Inflammatory macrophage treated with lipopolysaccharide for 4 hours (primary cell): ENCODE data around the gene DMXL2.
"Not testable (repeated sequence)": the region's sequence is repeated elsewhere in the genome, so short reads cannot be mapped to it uniquely, and the experiment has no call there.

Source experiments
- DNase-seq: peaks from one replicate; pipeline ENCODE4 v3.0.0-alpha.2; 2020

The DMXL2 gene

DNA sequence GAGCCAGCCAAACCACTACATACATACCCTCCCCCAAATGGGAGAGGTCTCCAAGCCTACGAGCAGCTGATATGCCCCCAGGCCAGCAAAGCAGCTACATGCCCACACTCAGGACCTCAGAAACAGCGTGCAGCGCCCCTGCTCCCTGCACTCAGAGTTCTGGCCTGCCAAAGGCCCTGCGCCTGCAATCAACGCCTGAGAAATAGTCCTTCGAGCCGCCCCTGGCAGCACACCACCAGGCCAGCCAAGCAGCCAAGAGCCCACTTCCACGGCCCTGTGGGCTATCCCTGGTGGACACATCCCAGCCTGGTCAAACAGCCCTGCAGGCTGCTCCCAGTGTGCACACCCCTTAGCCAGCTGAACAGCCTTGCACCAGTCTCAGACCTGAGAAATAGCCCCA is 139.1 kb downstream of the DMXL2 start:
- no peak for DNase-seq

DNA sequence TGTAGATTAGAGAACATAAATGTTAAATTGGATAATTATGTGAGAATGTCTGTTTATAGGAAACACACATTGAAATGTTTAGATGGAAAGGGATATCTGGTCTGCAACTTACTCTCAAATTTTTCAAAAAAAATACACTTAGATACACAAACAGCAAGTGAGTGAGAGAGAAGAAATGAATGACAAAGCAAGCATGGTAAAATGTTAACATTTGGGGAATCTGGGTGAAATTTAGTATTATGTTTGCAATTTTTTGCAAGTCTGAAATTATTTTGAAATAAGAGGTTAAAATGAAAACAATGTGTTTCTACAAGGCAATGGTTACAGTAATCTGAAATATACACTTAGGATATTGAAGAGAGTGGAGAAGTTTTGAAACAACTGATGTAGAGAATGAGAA is 146.8 kb downstream of the DMXL2 start:
- DNase-seq, result no peak

DNA sequence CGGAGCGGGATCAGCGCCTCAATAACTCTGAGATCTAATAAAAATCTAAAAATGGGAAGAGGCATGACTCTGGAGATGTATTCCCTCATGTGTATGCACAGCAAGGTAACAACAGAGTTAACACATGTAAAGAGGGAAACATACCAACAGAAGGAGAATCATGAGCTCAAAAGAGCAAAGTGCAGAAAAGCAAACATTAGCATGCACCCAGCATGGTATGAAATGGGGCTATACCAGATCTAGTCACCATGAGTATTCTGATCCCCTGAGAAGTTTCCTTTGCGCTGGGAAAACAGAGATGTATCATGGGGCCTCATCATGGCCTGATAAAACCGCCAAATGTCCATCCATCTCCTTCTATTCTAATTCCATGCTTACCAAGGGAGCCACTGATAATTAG is 152.1 kb downstream of the DMXL2 start:
- DNase-seq, result no peak

DNA sequence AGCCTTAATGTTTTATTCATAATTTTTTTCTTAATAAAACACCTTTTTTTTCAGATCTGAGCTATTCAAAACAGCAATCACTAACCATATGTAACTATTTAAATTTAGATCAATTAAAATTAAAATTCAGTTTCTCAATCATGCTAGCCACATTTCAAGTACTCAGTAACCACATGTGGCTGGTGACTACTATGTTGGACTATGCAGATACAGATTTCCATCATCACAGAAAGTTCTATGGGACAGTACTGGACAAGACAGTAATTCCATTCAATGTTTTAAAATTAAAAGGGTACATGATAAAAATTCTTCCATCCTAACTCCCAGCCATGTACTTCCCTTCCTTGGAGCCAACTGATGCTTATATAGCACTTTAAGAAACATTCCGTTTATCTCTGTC is 161.8 kb downstream of the DMXL2 start:
- no peak for DNase-seq

DNA sequence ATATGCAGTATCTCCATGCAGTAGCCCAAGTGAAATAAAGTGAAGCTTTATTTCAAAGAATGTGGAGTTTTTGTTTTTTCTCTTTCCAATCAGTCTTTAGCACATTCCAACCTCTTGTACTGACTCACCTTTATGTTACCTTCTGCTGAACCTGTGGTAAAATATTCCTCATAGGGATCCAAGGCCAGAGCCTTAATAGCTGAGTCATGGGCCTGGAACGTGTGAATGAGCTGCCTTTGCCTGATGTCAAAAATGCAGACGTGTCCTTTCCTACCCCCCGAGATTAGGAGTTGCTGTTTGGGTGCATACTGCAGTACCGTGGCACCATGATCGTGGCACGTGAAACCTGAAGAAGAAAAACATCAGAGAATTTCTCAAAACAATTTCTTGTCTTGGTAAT is 172.6 kb downstream of the DMXL2 start:
- DNase-seq, result no peak

DNA sequence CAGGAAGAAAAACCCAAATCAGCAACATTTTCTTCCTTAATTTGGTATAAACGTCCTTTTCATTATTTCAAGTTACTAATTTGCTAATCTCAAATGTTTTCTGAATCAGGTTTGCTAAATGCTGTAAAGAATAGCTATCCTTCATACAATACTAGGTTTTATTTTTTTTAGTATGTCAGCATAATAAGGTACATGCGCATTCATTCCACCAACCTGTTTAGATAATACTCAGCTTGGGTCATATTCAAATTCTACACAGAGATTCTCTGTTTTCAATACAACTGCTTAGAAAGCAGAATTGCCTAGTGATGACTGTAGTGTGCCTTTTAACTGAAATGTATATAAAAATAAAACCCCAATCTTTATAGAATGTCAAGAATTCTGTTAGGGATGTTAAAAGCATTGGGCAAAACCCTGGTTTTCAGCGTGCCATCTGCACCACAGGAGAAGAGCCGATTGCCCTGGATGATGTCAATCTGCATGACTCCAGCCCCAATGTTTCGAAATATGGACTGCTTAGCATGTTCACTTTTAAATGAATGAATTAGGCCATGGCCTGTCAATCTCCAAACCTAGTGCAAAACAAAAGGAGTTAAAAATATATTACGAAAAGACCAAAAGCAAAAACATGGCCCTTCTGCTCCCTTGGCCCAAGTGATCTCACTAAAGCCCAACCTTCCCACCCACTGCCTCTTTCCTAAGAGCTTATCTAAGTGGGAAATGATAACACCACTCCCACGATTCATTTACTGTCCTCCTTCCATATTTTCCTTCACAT is 173.8 kb downstream of the DMXL2 start:
- DNase-seq, result peak; percentile 73

DNA sequence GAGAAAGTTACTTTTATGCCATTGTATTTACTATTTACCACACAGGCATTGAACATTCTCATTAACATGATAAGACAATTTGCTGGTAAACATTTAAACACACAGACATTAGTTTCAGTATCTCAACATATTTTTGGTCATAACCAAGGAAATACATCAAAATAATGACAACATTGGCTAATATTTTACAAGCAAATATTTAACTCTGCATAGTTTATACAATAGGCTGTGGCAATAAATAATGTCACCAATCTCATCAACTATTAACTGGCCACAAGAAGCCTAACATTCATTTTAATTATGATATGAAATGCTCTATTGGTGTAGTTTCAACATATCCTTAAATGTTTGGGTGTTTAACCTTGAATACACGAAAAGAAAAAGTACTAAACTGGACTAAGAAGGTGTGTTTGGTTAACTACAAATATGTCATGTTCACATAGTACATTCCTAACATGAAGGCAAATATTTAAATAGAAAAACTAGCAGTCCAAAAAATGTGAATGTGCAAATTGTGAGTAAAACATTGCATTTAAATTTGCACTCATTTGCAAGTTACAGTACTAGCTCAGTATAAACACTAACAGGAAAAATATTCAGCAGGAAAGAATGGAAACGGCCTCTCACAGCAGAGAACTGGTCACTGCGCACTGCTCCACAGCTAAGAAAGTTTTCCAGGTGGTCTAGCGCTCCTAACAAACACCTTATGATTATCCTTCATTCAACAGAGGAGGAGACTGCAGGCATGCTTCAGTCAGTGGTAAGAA is 174.5 kb downstream of the DMXL2 start:
- no peak for DNase-seq

DNA sequence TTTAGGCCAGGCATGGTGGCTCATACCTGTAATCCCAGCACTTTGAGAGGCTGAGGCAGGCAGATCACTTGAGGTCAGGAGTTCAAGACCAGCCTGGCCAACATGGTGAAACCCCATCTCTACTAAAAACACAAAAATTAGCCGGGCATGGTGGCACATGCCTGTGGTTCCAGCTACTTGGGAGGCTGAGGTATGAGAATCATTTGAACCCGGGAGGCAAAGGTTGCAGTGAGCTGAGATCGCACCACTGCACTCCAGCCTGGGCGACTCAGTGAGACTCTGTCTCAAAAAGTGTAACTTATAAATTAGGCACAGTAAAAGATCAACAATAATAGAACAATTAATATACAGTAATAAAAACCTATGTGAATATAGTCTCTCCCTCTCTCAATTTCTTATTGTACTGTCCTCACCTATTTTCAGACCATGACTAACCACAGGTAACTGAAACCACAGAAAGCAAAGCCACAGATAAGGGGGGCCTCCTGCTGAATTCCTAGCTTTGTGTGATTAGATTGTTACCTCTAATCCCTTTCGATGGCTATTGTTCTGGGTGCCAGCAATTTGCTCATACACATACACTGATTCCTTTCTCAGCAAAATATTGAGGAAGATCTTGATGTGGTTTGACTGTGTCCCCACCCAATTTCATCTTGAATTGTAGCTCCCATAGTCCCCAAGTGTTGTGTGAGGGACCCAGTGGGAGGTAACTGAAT is 176.4 kb downstream of the DMXL2 start:
- not testable (repeated sequence) for DNase-seq

DNA sequence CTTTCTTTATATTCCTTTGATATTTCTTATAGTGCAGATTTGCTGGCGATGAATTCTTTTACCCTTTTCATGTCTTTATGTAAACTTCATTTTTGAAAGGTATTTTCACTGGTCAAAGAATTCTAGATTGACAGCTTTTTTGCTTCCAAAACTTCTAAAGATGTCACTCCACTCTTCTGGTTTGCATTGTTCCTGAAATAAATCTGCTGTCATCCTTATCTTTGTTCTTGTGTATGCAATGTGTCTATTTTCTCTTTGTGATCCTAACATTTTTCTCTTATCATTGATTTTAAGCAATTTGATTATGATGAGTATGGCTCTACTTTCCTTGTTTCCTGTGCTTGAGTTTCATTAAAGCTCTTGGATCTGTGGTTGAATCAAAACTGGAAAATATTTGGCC is 177.8 kb downstream of the DMXL2 start:
- no peak for DNase-seq

DNA sequence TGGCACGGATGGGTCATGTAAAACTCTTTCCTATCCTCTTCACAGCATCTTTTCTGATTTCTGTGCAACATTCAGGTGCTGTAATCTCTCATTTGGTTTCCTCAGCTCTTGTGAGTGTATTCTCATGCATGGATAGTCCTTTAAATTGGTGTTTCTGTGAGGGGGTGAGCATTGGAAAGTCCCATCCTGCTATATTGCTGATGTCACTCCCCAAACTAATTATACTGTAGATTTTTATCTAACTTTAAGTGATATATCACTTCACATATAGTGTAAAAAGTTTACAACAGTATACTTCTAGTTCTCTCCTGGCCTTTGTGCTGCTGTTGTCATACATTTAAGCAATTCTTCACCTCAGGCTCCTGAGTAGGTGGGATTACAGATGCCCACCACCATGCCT is 178.5 kb downstream of the DMXL2 start:
- no peak for DNase-seq

DNA sequence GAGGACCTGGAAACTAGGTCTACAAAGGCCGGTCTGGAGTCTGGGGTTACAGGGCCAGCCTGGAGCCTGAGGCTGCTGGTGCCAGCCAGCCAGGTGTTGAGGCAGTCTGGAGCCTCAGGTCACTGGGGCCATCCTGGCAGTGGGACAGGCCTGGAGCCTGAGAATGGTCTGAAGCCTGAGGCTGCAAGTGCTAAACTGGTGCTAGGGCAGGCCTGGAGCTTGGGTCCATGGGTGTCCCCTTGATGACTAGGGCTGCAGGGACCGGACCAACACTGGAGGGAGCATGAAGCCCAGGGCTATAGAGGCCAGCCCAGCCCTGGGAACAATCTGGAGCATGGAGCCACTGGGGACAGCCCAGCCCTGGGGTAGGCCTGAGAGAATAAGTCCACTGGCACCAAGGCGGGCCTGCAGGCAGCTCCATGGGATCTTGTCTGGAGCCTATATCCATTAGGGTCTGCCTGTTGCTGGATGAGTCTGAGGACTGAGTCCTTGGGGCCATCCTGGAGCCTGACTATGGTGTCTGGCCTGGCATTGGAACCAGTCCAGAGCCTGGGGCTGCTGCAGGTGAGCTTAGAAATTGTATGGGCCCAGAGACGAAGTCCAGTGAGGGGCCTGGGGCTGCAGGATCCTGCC is 179.2 kb downstream of the DMXL2 start:
- no peak for DNase-seq

DNA sequence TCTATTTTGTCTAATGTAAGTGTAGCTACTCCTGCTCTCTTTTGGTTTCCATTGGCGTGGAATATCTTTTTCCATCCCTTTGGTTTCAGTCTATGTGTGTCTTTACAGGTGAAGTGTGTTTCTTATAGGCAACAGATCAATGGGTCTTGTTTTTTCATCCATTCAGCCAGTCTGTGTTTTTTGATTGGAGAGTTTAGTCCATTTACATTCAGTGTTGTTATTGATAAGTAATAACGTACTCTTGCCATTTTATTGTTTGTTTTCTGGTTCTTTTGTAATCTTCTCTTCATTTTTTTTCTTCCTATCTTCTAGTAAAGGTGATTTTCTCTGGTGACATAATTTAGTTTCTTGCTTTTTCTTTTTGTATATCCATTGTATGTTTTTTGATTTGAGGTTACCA is 184.0 kb downstream of the DMXL2 start:
- no peak for DNase-seq

DNA sequence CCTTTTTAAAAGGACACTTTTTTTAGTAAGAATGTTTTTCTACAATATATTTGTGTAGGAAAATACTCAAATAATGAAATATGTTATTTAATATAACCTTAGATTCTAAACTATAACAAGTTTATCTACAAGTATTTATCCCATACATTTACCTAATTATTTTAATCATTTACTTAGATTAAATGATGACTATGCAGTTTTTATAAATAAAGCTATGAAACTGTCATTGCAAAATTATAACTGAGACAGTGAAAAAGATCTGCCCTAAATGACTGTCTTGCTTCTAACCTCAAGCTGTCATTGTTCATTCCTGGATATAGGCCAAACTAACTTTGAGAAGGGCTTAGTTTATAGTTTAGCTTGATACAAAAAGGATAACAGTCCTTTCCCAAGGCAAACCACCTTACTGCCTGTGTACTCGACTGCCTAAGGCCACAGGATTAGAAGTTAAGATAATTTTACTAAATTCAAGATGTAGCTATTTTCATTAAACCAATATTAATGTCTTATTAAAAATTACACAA is 197.0 kb downstream of the DMXL2 start:
- DNase-seq, result no peak

DNA sequence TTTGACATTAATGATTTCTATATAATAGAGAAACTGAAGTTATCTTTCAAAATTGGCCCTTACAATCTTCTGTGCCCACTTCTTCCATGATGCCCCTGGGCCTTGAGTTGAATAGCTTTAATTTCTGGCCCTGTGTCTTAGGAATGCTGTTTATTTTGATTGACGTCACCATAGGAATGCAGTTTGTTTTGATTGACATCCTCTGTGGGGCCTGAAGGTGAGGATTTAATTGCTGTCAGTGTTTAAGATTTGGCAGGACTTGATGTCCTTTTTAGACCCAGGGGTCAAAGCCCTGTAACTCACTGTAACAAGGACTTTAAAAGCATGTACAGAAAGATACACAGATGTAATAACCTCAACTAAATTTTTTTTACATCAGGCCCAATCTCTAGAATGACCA is 197.8 kb downstream of the DMXL2 start:
- DNase-seq, result no peak

DNA sequence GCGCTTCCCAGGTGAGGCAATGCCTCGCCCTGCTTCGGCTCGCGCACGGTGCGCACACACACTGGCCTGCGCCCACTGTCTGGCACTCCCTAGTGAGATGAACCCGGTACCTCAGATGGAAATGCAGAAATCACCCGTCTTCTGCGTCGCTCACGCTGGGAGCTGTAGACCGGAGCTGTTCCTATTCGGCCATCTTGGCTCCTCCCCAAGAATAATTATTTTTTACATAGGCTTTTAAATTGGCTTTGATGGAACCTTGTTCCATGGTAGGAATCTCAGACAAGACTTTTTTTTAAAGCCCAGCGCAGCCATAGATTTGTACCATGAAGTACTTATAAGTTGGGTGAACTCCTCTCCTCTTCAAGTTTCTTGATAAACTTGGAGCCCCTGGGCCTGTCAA is 199.5 kb downstream of the DMXL2 start:
- DNase-seq, result not testable (repeated sequence)

DNA sequence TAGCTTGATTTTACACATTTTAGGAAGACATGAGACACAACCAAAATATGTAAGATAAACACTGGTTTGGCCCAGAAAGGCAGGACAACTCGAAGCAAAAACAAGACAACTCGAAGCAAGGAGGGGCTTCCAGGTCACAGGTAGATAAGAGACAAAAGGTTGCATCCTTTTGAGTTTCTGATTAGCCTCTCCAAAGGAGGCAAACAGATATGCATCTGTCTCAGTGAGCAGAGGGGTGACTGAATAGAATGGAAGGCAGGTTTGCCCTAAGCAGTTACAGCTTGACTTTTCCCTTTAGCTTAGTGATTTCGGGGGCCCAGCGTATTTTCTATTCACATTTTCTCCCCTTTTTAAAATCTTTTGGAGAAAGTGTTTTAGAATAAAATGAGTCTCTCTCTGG is 206.4 kb downstream of the DMXL2 start:
- DNase-seq, result no peak

DNA sequence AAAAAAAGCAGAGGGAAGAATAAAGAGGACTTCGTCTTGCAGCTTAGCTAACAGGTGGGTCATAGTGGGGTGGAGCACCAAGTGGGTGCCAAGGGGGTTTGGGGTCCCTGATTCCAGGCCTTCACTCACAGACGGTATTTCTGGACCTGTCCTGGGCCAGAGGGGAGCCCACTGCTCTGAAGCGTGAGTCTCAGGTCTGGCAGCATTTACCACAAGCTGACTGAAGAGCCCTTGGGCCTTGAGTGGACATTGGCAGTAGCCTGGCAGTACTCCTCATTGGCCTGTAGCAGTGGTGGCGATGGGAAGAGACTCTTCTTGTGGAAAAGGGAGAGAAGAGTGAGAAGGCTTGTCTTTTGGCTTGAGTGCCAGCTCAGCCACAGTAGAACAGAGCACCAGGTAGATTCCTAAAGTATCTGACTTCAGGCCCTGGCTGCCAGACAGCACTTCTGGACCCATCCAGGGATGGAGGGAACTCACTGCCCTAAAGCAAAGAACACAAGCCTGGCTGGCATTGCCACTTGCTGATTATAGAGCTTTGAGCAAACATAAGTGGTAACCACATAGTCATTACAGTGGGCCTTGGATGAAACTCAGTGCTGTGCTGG is 208.2 kb downstream of the DMXL2 start:
- DNase-seq, result no peak

DNA sequence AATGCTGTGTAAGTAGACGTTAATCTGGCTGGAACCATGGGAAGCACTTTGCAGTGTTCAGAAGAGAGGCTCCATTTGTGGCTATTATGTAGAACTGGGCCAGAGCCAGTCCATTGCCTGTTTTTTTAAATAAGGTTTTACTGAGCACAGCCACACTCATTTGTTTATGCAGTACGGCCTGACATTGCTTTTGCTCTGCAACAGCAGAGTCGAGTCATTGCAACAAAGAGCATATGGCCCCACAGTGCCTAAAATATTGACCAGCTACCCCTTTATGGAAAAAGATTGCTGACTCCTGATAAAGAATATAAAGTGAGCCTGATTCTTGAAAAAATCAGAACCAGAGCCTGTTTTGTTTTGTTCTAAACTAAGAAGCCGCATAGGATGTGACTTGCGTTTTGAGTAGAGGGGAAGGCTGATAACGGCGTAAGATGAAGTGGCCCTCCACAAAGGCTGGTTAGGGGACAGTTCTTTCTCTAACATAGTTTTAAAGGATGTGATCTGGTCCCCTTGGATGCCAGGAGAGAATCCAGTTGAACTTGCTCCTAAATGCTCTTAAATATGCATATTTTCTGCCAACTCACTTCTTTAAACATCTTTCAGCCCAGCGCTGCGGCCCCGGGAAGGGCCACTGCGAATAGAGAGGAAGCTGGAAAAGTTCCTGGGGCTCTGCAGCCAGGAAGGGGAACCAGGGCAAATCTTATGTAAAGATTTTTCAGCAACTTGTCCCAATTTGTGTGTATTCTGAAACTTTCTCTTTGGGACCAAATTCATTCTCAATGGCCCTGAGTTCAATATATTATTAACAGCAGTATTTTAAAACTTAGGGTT is 216.7 kb downstream of the DMXL2 start:
- no peak for DNase-seq

DNA sequence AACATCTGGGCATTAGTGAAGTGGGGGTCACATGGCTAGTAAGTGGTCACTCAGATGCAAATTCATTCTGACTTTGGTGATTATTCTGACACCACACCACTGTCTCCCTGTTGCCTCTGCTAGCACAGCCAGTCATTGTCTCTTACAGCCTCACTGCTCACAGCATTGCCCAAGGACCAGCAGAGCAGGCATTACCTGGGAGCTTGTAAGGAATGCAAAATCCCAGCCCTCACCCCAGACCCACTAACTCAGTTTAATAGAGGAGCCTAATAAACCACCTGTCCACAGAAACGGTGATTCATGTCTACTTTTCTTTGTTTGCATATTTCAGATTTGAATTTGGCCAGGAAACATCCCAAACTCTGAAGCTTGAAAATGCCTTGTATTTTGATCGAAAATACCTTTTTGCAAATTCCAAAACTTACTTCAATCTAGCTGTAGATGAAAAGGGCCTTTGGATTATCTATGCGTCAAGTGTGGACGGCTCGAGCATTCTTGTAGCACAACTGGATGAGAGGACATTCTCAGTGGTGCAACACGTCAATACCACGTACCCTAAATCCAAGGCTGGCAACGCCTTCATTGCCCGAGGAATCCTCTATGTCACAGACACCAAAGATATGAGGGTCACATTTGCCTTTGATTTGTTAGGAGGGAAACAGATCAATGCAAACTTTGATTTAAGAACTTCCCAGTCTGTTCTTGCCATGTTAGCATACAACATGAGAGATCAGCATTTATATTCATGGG is 218.4 kb downstream of the DMXL2 start:
- no peak for DNase-seq

DNA sequence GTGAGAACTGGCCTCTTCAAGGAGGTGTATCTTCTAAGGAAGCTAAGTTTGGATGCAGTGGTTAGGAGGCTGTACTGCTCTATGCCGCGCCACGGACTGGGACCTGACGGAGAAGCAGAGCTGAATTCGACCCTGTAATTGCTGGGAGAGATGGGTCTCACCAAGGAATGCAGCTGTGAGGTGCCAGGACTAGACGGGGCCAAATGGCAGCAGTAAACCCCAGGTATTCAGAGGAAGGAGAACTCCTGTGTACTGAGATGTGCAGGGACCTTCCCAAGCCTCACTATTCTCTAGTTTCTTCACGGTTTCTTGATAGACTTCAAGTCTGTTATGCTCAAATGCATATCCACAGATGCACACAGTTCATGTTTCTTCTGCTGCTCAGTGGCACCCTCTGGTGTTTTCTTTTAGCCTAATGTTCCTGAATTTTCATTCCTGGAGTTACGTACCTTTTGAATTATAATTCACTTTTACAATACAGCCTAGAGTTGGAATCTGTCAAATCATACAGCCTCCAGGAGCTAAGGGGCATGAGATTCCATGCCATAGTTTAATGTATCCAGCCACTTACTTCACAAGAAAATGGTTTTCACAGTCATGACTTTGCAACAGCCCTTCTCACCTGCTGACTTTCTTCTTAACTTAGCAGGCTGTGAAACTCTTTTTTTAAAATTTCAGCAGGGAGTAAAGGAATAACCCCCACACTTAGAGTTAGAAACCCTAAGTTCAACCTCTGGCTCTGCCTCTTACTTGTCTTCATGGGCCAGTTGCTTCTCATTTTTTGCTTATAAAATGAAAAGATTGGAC is 219.3 kb downstream of the DMXL2 start:
- DNase-seq, result peak; percentile 34
